B cell (primary cell): Measurements from ENCODE around the gene NOS1AP. TPM values are rescaled to one million over a fixed set of nuclear protein-coding genes. Genes with fewer than 3 reads are reported as not detected.

ENCODE experiments used
- ATAC-seq: fragments of 200-7000 bp; cut with Tn5 transposase; one replicate; pipeline ENCODE4 v1.10.0; 2021; ENCODE audit warnings: low read depth, mild to moderate bottlenecking, moderate number of reproducible peaks, moderate library complexity
- CTCF ChIA-PET: fragments of 350-600 bp; sonication (Branson Sonifier 250); formaldehyde crosslinking; loops from one replicate; lab custom pipeline; 2021; ENCODE audit warnings: antibody characterized with exemption, inconsistent platforms; lab: Charles Lee
- POLR2A ChIA-PET: fragments of 350-600 bp; sonication (Branson Sonifier 250); formaldehyde crosslinking; loops from one replicate; lab custom pipeline; 2021; ENCODE audit warnings: antibody characterized with exemption; lab: Charles Lee
- DNase-seq: peaks from one replicate; pipeline ENCODE4 v3.0.0; 2013
- H2AFZ ChIP-seq: 2 replicates; pipeline ENCODE4 v1.6.1; 2012; ENCODE audit warnings: mild to moderate bottlenecking, low read depth, low read length; ENCODE audit not compliant: insufficient read depth, poor library complexity, severe bottlenecking
- H3K27ac ChIP-seq, 2 donors: 1 replicate in 1 of 2; 2 replicates in 1 of 2; pipeline ENCODE4 v1.5.1; 2012 to 2013; ENCODE audit warnings: low read length in 2 of 2, mild to moderate bottlenecking in 2 of 2, moderate library complexity in 1 of 2
- H3K27me3 ChIP-seq, 4 experiments: fragments of 200-600 bp in 1 of 4; sonication (generic) in 1 of 4; replicated peaks in 1 of 4; 1 replicate in 2 of 4; 2 replicates in 2 of 4; pipeline versions ENCODE4 v1.6.1 to v1.7.0; 2013 to 2016; ENCODE audit warnings: low read length in 3 of 4, mild to moderate bottlenecking in 2 of 4, mixed read lengths in 1 of 4, moderate library complexity in 1 of 4; ENCODE audit not compliant: insufficient read depth in 4 of 4, control insufficient read depth in 3 of 4; ENCODE audit errors: control extremely low read depth in 1 of 4
- H3K36me3 ChIP-seq, 2 experiments: replicated peaks in 1 of 2; 1 replicate in 1 of 2; 2 replicates in 1 of 2; pipeline versions ENCODE4 v1.6.1 to v1.7.1; 2013; ENCODE audit warnings: low read length in 1 of 2; ENCODE audit not compliant: insufficient read depth in 2 of 2, control insufficient read depth in 1 of 2; ENCODE audit errors: control extremely low read depth in 1 of 2, extremely low read depth in 1 of 2
- H3K4me1 ChIP-seq, 2 donors: fragments of 200-600 bp in 1 of 2; sonication (generic) in 1 of 2; 1 replicate in 1 of 2; 2 replicates in 1 of 2; pipeline versions ENCODE4 v1.5.1 to v1.6.1; 2013 to 2017; ENCODE audit warnings: low read length in 2 of 2; ENCODE audit not compliant: control insufficient read depth in 2 of 2, insufficient read depth in 2 of 2
- H3K4me2 ChIP-seq: replicated peaks from 2 replicates; pipeline ENCODE3; 2012; ENCODE audit warnings: mild to moderate bottlenecking, low read depth, low read length; ENCODE audit not compliant: poor library complexity, severe bottlenecking
- H3K4me3 ChIP-seq, 5 experiments: fragments of 200-600 bp in 1 of 5; sonication (generic) in 1 of 5; 1 replicate in 3 of 5; 2 replicates in 2 of 5; pipeline versions ENCODE4 v1.5.1 to v1.7.0; 2011 to 2016; ENCODE audit warnings: low read length in 4 of 5, mild to moderate bottlenecking in 4 of 5, low read depth in 2 of 5, control low read depth in 1 of 5, moderate library complexity in 1 of 5; ENCODE audit not compliant: insufficient read depth in 1 of 5; ENCODE audit errors: control extremely low read depth in 1 of 5, extremely low read depth in 1 of 5
- H3K79me2 ChIP-seq: fragments of 200-600 bp; sonication (generic); one replicate; pipeline ENCODE4 v1.6.0; 2016; ENCODE audit warnings: low read length; ENCODE audit not compliant: control insufficient read depth, insufficient read depth
- H3K9ac ChIP-seq: fragments of 200-600 bp; sonication (generic); 2 replicates; pipeline ENCODE4 v1.6.1; 2017; ENCODE audit warnings: mild to moderate bottlenecking, low read length, moderate library complexity
- H3K9me3 ChIP-seq, 3 donors: one replicate each; pipeline versions ENCODE4 v1.6.1 to v1.7.1; 2013; ENCODE audit warnings: low read length in 2 of 3; ENCODE audit not compliant: control insufficient read depth in 2 of 3, insufficient read depth in 1 of 3; ENCODE audit errors: control extremely low read depth in 1 of 3
- H4K20me1 ChIP-seq: 2 replicates; pipeline ENCODE4 v1.6.0; 2012; ENCODE audit warnings: mild to moderate bottlenecking, low read length; ENCODE audit not compliant: insufficient read depth, control insufficient read depth, poor library complexity, severe bottlenecking
- H3K27ac Mint-ChIP-seq: one replicate; pipeline ENCODE4 v1.8.0; 2021; ENCODE audit warnings: mixed read lengths
- H3K27me3 Mint-ChIP-seq: one replicate; pipeline ENCODE4 v1.8.0; 2021; ENCODE audit warnings: mixed read lengths
- H3K4me1 Mint-ChIP-seq: one replicate; pipeline ENCODE4 v1.8.0; 2021; ENCODE audit warnings: mixed read lengths
- H3K4me3 Mint-ChIP-seq: one replicate; pipeline ENCODE4 v1.8.0; 2021; ENCODE audit warnings: mixed read lengths
- H3K9me3 Mint-ChIP-seq: one replicate; pipeline ENCODE4 v1.8.0; 2022; ENCODE audit warnings: mixed read lengths; ENCODE audit not compliant: insufficient read depth
- CTCF ChIP-seq: fragments of 200-600 bp; IDR thresholded peaks from one replicate; pipeline ENCODE4 v1.8.0; 2022; ENCODE audit warnings: antibody characterized with exemption, mild to moderate bottlenecking
- EZH2 ChIP-seq: IDR thresholded peaks from 2 replicates; pipeline ENCODE4 v1.6.1; 2012; ENCODE audit warnings: borderline replicate concordance, low read depth, mild to moderate bottlenecking, moderate library complexity, low read length; ENCODE audit not compliant: insufficient read depth, poor library complexity, severe bottlenecking
- WGBS: methylation state at CpG from one replicate; pipeline ENCODE4 v1.1.5; 2013; ENCODE audit warnings: missing lambda C conversion rate; ENCODE audit not compliant: insufficient coverage; 5-methylcytosine and 5-hydroxymethylcytosine counted together
- intact Hi-C: fragments of 100-400 bp; cut with micrococcal nuclease; formaldehyde crosslinking; loops from one replicate; pipeline ENCODE4 v1.10.0; 2022
- polyA plus RNA-seq: library from polyadenylated mRNA; depleted of rRNA; stranded (reverse); fragments of >200 nt; gene quantifications from 2 replicates; pipeline ENCODE4 v1.2.3, GENCODE V29; 2012
- total RNA-seq, 2 donors: library from RNA; stranded (reverse); fragments of 120-200 nt in 1 of 2; gene quantifications; 1 replicate in 1 of 2; 2 replicates in 1 of 2; pipeline versions ENCODE4 v1.2.3 to v1.2.4, GENCODE V29; 2013 to 2022

The NOS1AP gene
- total and polyA plus RNA-seq, 2 donors (not counting 1 experiment from before 2014, with no cell fraction given): 0.32 TPM; not detected in 1

DNA sequence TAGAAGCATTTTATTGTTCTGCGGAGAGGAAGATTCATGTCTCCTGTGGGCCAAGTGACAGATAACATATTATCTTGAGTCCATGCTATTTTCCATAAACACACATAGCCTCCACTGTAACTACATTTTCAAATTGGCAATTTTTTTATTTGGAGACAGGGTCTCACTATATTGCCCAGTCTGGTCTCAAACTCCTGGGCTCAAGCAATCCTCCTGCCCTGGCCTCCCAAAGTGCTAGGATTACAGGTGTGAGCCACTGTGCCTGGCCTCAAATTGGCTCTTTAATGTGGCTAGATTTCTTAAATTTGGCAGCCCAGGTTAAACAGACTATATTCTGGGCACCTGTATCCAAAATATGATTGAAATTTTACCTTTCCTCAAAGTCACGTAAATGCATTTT, 13.8 kb downstream of the NOS1AP start:
- no peaks in the 10 kb centered on the region for H4K20me1 ChIP-seq
- DNase-seq (no peak), ATAC-seq (no peak)
- H3K36me3 ChIP-seq: no peaks in the 10 kb centered on the region
- no peak overlapping the region for H3K27ac Mint-ChIP-seq
- ChIA-PET POLR2A (no interaction called here), CTCF (no interaction called here)
- peaks cover 0 to 3% (median 0%) of the 10 kb centered on the region in 3 donors for H3K9me3 ChIP-seq
- 100% methylated on average over 1 of the region's 2 CpGs for WGBS
- H3K27me3 Mint-ChIP-seq: peaks cover 40% of the 10 kb centered on the region
- H3K4me1 Mint-ChIP-seq: no peaks in the 10 kb centered on the region
- peaks cover 0 to 16% (median 5%) of the 10 kb centered on the region in 4 experiments for H3K27me3 ChIP-seq
- no peak overlapping the region for H3K4me2 ChIP-seq
- no peak overlapping the region for H3K4me3 ChIP-seq
- no peak overlapping the region for H2AFZ ChIP-seq
- intact Hi-C loops: no loop called here
- no peaks in the 10 kb centered on the region for H3K79me2 ChIP-seq
- no peaks in the 10 kb centered on the region for H3K9me3 Mint-ChIP-seq
- H3K9ac ChIP-seq: no peak overlapping the region
- no peak overlapping the region for H3K4me3 Mint-ChIP-seq
- H3K4me1 ChIP-seq: no peaks in the 10 kb centered on the region
- TF ChIP-seq CTCF (no peak), EZH2 (no peak)
- H3K27ac ChIP-seq: no peak overlapping the region

DNA sequence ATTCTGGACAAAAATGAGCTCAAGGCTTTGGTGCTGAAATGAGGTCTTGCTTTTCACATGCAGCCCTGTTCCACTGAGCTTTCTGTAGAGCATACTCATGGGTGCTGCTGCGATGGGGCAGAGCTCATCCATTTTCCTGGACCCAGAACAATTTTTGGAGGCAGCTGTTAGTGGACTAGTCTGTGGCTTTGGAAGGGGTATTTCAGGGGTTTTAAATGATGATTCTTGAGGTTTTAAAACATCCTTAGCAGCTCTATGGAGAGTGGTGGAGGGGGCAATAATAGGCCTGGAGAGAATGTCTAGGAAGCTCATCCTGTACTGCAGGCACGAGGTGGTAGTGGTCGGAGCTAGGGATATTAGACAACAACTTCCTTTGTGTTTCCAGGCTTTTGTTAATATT, 16.5 kb downstream of the NOS1AP start:
- Histone ChIP-seq H3K4me1 (no peaks in the 10 kb centered on the region), H3K9me3 (peaks cover 0 to 3% (median 0%) of the 10 kb centered on the region in 3 donors), H3K79me2 (no peaks in the 10 kb centered on the region), H3K4me3 (no peak overlapping the region), H3K36me3 (no peaks in the 10 kb centered on the region), H3K9ac (no peak overlapping the region), H3K27ac (no peak overlapping the region), H3K27me3 (peaks cover 0 to 17% (median 4%) of the 10 kb centered on the region in 4 experiments), H3K4me2 (no peak overlapping the region), H4K20me1 (no peaks in the 10 kb centered on the region), H2AFZ (no peak overlapping the region)
- ChIA-PET CTCF (interaction anchor here (0.9 kb wide), 1 partner anchor 30 kb away, joined by 3 read pairs; no protein-coding TSS in a partner anchor), POLR2A (no interaction called here)
- Mint-ChIP-seq H3K4me3 (no peak overlapping the region), H3K27me3 (peaks cover 29% of the 10 kb centered on the region), H3K9me3 (peaks cover 2% of the 10 kb centered on the region), H3K27ac (no peak overlapping the region), H3K4me1 (no peaks in the 10 kb centered on the region)
- DNase-seq: no peak
- 67% methylated on average over 1 of the region's 3 CpGs for WGBS
- no peak for ATAC-seq
- intact Hi-C loops: no loop called here
- no peak for TF ChIP-seq EZH2
- no peak for TF ChIP-seq CTCF
